ENCODE measurements around the gene THAP5. TPM values are rescaled to one million over a fixed set of nuclear protein-coding genes. Genes with fewer than 3 reads are reported as not detected.

Gene THAP5
- total RNA-seq = 33.8 and 35.4 TPM in 2 replicates

GRCh38 chr7:108569381-108570145 is at the start of gene THAP5, which contains the start of gene DNAJB9:
TSS of gene THAP5 (minus strand) at chr7:108569706. CDS start at chr7:108569569, 137 bp downstream.
TSS of gene DNAJB9 (plus strand) at chr7:108569874. CDS start at chr7:108571727, 1,853 bp downstream.
- Mint-ChIP-seq H3K27ac (peak within 1 kb of the TSS; percentile 99), H3K9me3 (no peaks in the 10 kb centered on the region), H3K27me3 (ENCODE audit: low read depth) (no peaks in the 10 kb centered on the region), H3K36me3 (ENCODE audit: low read depth) (peaks cover 75% of the 10 kb centered on the region), H3K4me1 (ENCODE audit: low read depth) (peaks cover 39% of the 10 kb centered on the region), H3K4me3 (ENCODE audit: low read depth) (peak within 1 kb of the TSS; percentile 99)
- DNase-seq (ENCODE audit: low spot score) = peak; percentile 100
- intact Hi-C loops (cut with micrococcal nuclease) = loop anchor here (1.0 to 5.0 kb wide), 3 partner anchors 38 to 433 kb away; partner anchors contain the start of gene PNPLA8

- intact Hi-C loops (cut with micrococcal nuclease) = no loop called here
- Mint-ChIP-seq H3K4me3 (ENCODE audit: low read depth) (no peak overlapping the region), H3K36me3 (ENCODE audit: low read depth) (no peaks in the 10 kb centered on the region), H3K4me1 (ENCODE audit: low read depth) (peaks cover under 1% of the 10 kb centered on the region), H3K9me3 (no peaks in the 10 kb centered on the region), H3K27me3 (ENCODE audit: low read depth) (peaks cover 18% of the 10 kb centered on the region), H3K27ac (no peak overlapping the region)
- DNase-seq (ENCODE audit: low spot score) = no peak
These were observed 48.5 kb upstream of the THAP5 start for GRCh38 chr7:108618056-108618455.

GRCh38 chr7:108614896-108615295 is 45.4 kb upstream of the THAP5 start:
- intact Hi-C loops (cut with micrococcal nuclease) = no loop called here
- Mint-ChIP-seq H3K9me3 (no peaks in the 10 kb centered on the region), H3K4me1 (ENCODE audit: low read depth) (peaks cover 2% of the 10 kb centered on the region), H3K36me3 (ENCODE audit: low read depth) (no peaks in the 10 kb centered on the region), H3K27ac (no peak overlapping the region), H3K27me3 (ENCODE audit: low read depth) (peaks cover 29% of the 10 kb centered on the region), H3K4me3 (ENCODE audit: low read depth) (no peak overlapping the region)
- DNase-seq (ENCODE audit: low spot score) = no peak

- Mint-ChIP-seq H3K9me3 (no peaks in the 10 kb centered on the region), H3K27ac (no peak overlapping the region), H3K27me3 (ENCODE audit: low read depth) (peaks cover 29% of the 10 kb centered on the region), H3K4me3 (ENCODE audit: low read depth) (no peak overlapping the region), H3K4me1 (ENCODE audit: low read depth) (peaks cover 2% of the 10 kb centered on the region), H3K36me3 (ENCODE audit: low read depth) (no peaks in the 10 kb centered on the region)
- intact Hi-C loops (cut with micrococcal nuclease) = no loop called here
- no peak for DNase-seq (ENCODE audit: low spot score)
These were observed 44.5 kb upstream of the THAP5 start for GRCh38 chr7:108613949-108614381.

GRCh38 chr7:108613147-108613948 is 43.8 kb upstream of the THAP5 start:
- intact Hi-C loops (cut with micrococcal nuclease) = no loop called here
- Mint-ChIP-seq H3K4me1 (ENCODE audit: low read depth) (peaks cover 2% of the 10 kb centered on the region), H3K27ac (no peak overlapping the region), H3K9me3 (no peaks in the 10 kb centered on the region), H3K36me3 (ENCODE audit: low read depth) (no peaks in the 10 kb centered on the region), H3K4me3 (ENCODE audit: low read depth) (no peak overlapping the region), H3K27me3 (ENCODE audit: low read depth) (peaks cover 26% of the 10 kb centered on the region)
- no peak for DNase-seq (ENCODE audit: low spot score)

- Mint-ChIP-seq H3K27me3 (ENCODE audit: low read depth) (peaks cover 20% of the 10 kb centered on the region), H3K4me3 (ENCODE audit: low read depth) (no peak overlapping the region), H3K36me3 (ENCODE audit: low read depth) (no peaks in the 10 kb centered on the region), H3K9me3 (no peaks in the 10 kb centered on the region), H3K4me1 (ENCODE audit: low read depth) (peaks cover 7% of the 10 kb centered on the region), H3K27ac (no peak overlapping the region)
- intact Hi-C loops (cut with micrococcal nuclease) = no loop called here
- DNase-seq (ENCODE audit: low spot score) = no peak
These were observed 41.8 kb upstream of the THAP5 start for GRCh38 chr7:108611268-108611667.

GRCh38 chr7:108609643-108610042 is 40.1 kb upstream of the THAP5 start:
- Mint-ChIP-seq H3K9me3 (no peaks in the 10 kb centered on the region), H3K4me1 (ENCODE audit: low read depth) (peaks cover 21% of the 10 kb centered on the region), H3K27ac (no peak overlapping the region), H3K4me3 (ENCODE audit: low read depth) (no peak overlapping the region), H3K27me3 (ENCODE audit: low read depth) (peaks cover 18% of the 10 kb centered on the region), H3K36me3 (ENCODE audit: low read depth) (no peaks in the 10 kb centered on the region)
- DNase-seq (ENCODE audit: low spot score) = no peak
- intact Hi-C loops (cut with micrococcal nuclease) = loop anchor here (5.0 kb wide), 1 partner anchor 37 kb away; no protein-coding TSS in a partner anchor

GRCh38 chr7:108605559-108606201 is 36.2 kb upstream of the THAP5 start:
- H3K9me3 Mint-ChIP-seq = no peaks in the 10 kb centered on the region
- H3K27ac Mint-ChIP-seq = peak overlapping the region; percentile 39
- no peaks in the 10 kb centered on the region for H3K27me3 Mint-ChIP-seq (ENCODE audit: low read depth)
- no peaks in the 10 kb centered on the region for H3K36me3 Mint-ChIP-seq (ENCODE audit: low read depth)
- DNase-seq (ENCODE audit: low spot score) = no peak
- peaks cover 19% of the 10 kb centered on the region for H3K4me1 Mint-ChIP-seq (ENCODE audit: low read depth)
- intact Hi-C loops (cut with micrococcal nuclease) = loop anchor here (5.0 kb wide), 1 partner anchor 33 kb away; no protein-coding TSS in a partner anchor
- no peak overlapping the region for H3K4me3 Mint-ChIP-seq (ENCODE audit: low read depth)

GRCh38 chr7:108604307-108605077 is 35.0 kb upstream of the THAP5 start:
- DNase-seq (ENCODE audit: low spot score) = no peak
- H3K36me3 Mint-ChIP-seq (ENCODE audit: low read depth) = no peaks in the 10 kb centered on the region
- H3K9me3 Mint-ChIP-seq = no peaks in the 10 kb centered on the region
- no peak overlapping the region for H3K27ac Mint-ChIP-seq
- intact Hi-C loops (cut with micrococcal nuclease) = loop anchor here (5.0 kb wide), 1 partner anchor 32 kb away; no protein-coding TSS in a partner anchor
- peaks cover 10% of the 10 kb centered on the region for H3K27me3 Mint-ChIP-seq (ENCODE audit: low read depth)
- H3K4me3 Mint-ChIP-seq (ENCODE audit: low read depth) = no peak overlapping the region
- peaks cover 19% of the 10 kb centered on the region for H3K4me1 Mint-ChIP-seq (ENCODE audit: low read depth)

- peaks cover 16% of the 10 kb centered on the region for H3K27me3 Mint-ChIP-seq (ENCODE audit: low read depth)
- H3K27ac Mint-ChIP-seq = no peak overlapping the region
- H3K4me1 Mint-ChIP-seq (ENCODE audit: low read depth) = peaks cover 19% of the 10 kb centered on the region
- no peaks in the 10 kb centered on the region for H3K9me3 Mint-ChIP-seq
- DNase-seq (ENCODE audit: low spot score) = no peak
- intact Hi-C loops (cut with micrococcal nuclease) = no loop called here
- H3K4me3 Mint-ChIP-seq (ENCODE audit: low read depth) = no peak overlapping the region
- H3K36me3 Mint-ChIP-seq (ENCODE audit: low read depth) = no peaks in the 10 kb centered on the region
These were observed 34.3 kb upstream of the THAP5 start for GRCh38 chr7:108603656-108604306.

- Mint-ChIP-seq H3K4me1 (ENCODE audit: low read depth) (peaks cover 6% of the 10 kb centered on the region), H3K27ac (no peak overlapping the region), H3K9me3 (no peaks in the 10 kb centered on the region), H3K4me3 (ENCODE audit: low read depth) (no peak overlapping the region), H3K27me3 (ENCODE audit: low read depth) (peaks cover 27% of the 10 kb centered on the region), H3K36me3 (ENCODE audit: low read depth) (no peaks in the 10 kb centered on the region)
- intact Hi-C loops (cut with micrococcal nuclease) = no loop called here
- no peak for DNase-seq (ENCODE audit: low spot score)
These were observed 30.9 kb upstream of the THAP5 start for GRCh38 chr7:108600399-108600798.
